Ascending aorta (tissue), 2 donors: ENCODE results near the gene ANKRD53. TPM values are rescaled to one million over a fixed set of nuclear protein-coding genes. Genes with fewer than 3 reads are reported as not detected.
"Not testable (repeated sequence)": the region's sequence is repeated elsewhere in the genome, so short reads cannot be mapped to it uniquely, and the experiment has no call there.

ENCODE experiments used
- DNase-seq, 2 donors: peaks; one replicate each; pipeline ENCODE4 v3.0.0-alpha.2; 2019; ENCODE audit warnings: low spot score in 2 of 2
- H3K27ac ChIP-seq, 2 donors: fragments of 200-600 bp; sonication (generic); one replicate each; pipeline ENCODE4 v1.5.1; 2016 to 2017; ENCODE audit warnings: mild to moderate bottlenecking in 1 of 2
- H3K27me3 ChIP-seq: fragments of 200-600 bp; sonication (generic); one replicate; pipeline ENCODE4 v1.5.1; 2017
- H3K36me3 ChIP-seq, 2 donors: fragments of 200-600 bp; sonication (generic); one replicate each; pipeline ENCODE4 v1.5.1; 2016
- H3K4me1 ChIP-seq, 2 donors: fragments of 200-600 bp; sonication (generic); one replicate each; pipeline ENCODE4 v1.5.1; 2016 to 2017; ENCODE audit warnings: mild to moderate bottlenecking in 1 of 2
- H3K4me3 ChIP-seq, 2 donors: fragments of 200-600 bp; sonication (generic); one replicate each; pipeline ENCODE4 v1.5.1; 2016 to 2017; ENCODE audit warnings: mild to moderate bottlenecking in 1 of 2
- H3K9me3 ChIP-seq, 2 donors: fragments of 200-600 bp; sonication (generic); one replicate each; pipeline ENCODE4 v1.5.1; 2016
- CTCF ChIP-seq, 3 experiments: fragments of 200-600 bp in 2 of 3; fragments of 450-650 bp in 1 of 3; sonication (generic) in 2 of 3; IDR thresholded peaks; one replicate each; pipeline ENCODE4 v1.5.1; 2016 to 2019; ENCODE audit warnings: antibody characterized with exemption in 3 of 3, mild to moderate bottlenecking in 1 of 3, moderate library complexity in 1 of 3
- intact Hi-C: fragments of 100-400 bp; cut with DNase I; formaldehyde crosslinking; loops from one replicate; pipeline ENCODE4 v1.15.1; 2023
- total RNA-seq: library from RNA; depleted of rRNA; stranded (reverse); fragments of >200 nt; gene quantifications from one replicate; pipeline ENCODE4 v1.1.0, GENCODE V29; 2016

Gene ANKRD53
- total RNA-seq, 1 donor from 2014 or later: 1.4 TPM

GRCh38 chr2:70995426-70995729, 16.9 kb downstream of the ANKRD53 start:
- intact Hi-C loops: loop anchor here (2.0 to 10.0 kb wide), 3 partner anchors 73 to 701 kb away; partner anchors contain the start of genes MCEE, MPHOSPH10, NAGK and SNRPG
- Histone ChIP-seq H3K36me3 (peaks cover 5 to 17% of the 10 kb centered on the region in 2 donors), H3K4me1 (peaks cover 2 to 17% of the 10 kb centered on the region in 2 donors), H3K27me3 (no peaks in the 10 kb centered on the region), H3K27ac (no peak overlapping the region), H3K4me3 (peak overlapping the region; percentile 84 to 95), H3K9me3 (no peaks in the 10 kb centered on the region)
- peak in 2 of 3 experiments; percentile 6 to 32 for TF ChIP-seq CTCF (IDR thresholded peaks at IDR 0.05)
- DNase-seq: peak in 1 of 2 donors; percentile 70

- intact Hi-C loops: loop anchor here (10.0 kb wide), 1 partner anchor 704 kb away; the partner anchor contains the start of gene SNRPG
- not testable (repeated sequence) for H3K27ac ChIP-seq, H3K27me3 ChIP-seq, H3K4me3 ChIP-seq, H3K4me1 ChIP-seq, H3K9me3 ChIP-seq, H3K36me3 ChIP-seq
- DNase-seq: peak in 1 of 2 donors; percentile 30
These were observed 20.5 kb downstream of the ANKRD53 start for GRCh38 chr2:70998885-70999284.

DNA sequence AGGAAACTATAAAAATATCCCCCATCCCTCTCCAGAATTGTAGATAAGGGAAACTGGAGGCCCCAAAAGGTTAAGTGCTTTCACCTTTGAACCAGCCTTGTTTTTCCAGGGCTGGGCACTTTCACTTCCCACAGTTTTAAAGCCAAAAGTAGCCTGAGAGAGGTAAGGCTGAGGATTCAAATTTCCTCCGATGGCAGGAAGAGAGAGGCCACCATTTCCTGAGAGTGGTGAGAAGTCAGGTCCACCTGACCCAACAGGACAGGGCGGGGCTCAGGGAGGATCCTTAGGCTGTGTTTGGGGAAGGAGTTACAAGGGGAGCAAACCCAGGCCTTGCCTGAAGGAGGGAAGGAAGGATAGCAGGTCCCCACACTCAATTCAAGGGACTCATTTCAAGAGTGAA, 20.9 kb downstream of the ANKRD53 start:
- TF ChIP-seq CTCF (IDR thresholded peaks at IDR 0.05): no peak
- H3K27ac ChIP-seq: no peak overlapping the region
- peaks cover 0 to 3% of the 10 kb centered on the region in 2 donors for H3K4me1 ChIP-seq
- no peaks in the 10 kb centered on the region for H3K9me3 ChIP-seq
- H3K36me3 ChIP-seq: no peaks in the 10 kb centered on the region
- no peaks in the 10 kb centered on the region for H3K27me3 ChIP-seq
- intact Hi-C loops: loop anchor here (10.0 kb wide), 1 partner anchor 705 kb away; the partner anchor contains the start of gene SNRPG
- H3K4me3 ChIP-seq: no peak overlapping the region
- DNase-seq: peak in 1 of 2 donors; percentile 48

- not testable (repeated sequence) for H3K4me1 ChIP-seq, H3K27me3 ChIP-seq, H3K4me3 ChIP-seq, H3K36me3 ChIP-seq, H3K27ac ChIP-seq, H3K9me3 ChIP-seq
- DNase-seq: peak in 1 of 2 donors; percentile 41
- intact Hi-C loops: loop anchor here (5.0 to 10.0 kb wide), 2 partner anchors 128 to 705 kb away; partner anchors contain the start of gene SNRPG
These were observed 21.5 kb downstream of the ANKRD53 start for GRCh38 chr2:70999931-71000330.

DNA sequence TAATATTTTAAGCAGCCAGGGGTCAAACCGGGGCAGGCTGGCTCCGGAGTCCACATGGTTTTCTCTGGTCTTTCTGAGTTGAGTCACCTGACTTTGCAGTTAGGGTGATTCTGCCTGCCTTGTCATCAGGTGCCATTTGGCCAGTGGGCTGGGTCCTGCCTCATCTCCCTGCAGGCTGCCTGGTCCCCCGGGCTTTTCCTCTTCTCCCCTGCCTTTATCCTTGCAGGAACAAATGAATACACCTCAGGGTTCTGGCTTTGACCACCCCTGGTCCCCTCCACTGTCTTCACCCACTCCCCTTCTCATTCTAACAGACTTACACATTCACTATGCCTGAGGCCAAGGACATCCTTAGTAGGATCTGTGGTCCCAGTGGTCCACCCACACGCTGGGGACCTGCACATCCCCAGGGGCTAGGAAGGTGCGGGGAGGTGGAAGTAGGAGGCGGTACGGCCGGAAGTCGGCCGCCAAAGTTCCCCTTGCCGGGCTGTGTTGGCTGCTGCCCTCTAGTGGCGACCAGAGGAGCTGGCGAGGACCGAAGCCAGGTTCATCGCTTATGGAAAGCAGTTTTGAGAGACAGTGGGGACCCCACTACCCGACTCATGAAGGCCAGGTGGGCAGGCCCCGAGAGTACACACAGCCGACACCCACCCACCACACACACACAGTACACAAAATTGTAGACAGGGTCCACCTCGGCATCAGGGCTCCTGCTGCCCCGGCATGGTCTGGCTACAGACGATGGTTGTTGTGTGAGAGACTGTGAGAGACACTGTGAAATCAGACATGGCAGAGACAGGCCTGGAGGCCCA, 22.6 kb downstream of the ANKRD53 start:
- H3K4me1 ChIP-seq: no peaks in the 10 kb centered on the region
- peak overlapping the region in 1 of 2 donors; percentile 43 for H3K4me3 ChIP-seq
- no peaks in the 10 kb centered on the region for H3K36me3 ChIP-seq
- H3K27ac ChIP-seq: no peak overlapping the region
- H3K27me3 ChIP-seq: no peaks in the 10 kb centered on the region
- DNase-seq: peak in 1 of 2 donors; percentile 86
- intact Hi-C loops: loop anchor here (1.0 to 5.0 kb wide), 2 partner anchors 36 to 129 kb away; no protein-coding TSS in a partner anchor
- no peaks in the 10 kb centered on the region for H3K9me3 ChIP-seq
- peak; percentile 77 to 97 (median 95) for TF ChIP-seq CTCF (IDR thresholded peaks at IDR 0.05)

DNA sequence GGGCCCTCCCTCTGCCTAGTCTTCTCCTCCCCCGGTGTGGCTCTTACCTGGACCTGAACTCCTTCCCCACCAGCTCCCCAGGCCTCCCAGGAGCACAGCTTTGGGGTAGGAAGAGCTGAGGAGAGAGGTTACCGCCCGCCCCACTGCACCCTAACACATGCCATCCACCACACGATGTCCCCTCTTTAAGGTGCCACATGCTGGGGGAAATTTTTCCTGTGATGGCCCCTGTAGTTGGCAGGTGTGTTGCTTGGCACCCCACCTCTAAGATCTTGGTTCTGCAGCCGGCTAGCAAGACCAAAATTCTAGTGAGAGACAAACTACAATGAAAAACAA, 23.1 kb downstream of the ANKRD53 start:
- Histone ChIP-seq H3K4me3 (no peak overlapping the region), H3K4me1 (no peaks in the 10 kb centered on the region), H3K9me3 (no peaks in the 10 kb centered on the region), H3K27me3 (no peaks in the 10 kb centered on the region), H3K27ac (no peak overlapping the region), H3K36me3 (no peaks in the 10 kb centered on the region)
- TF ChIP-seq CTCF (IDR thresholded peaks at IDR 0.05): no peak
- no peak for DNase-seq
- intact Hi-C loops: loop anchor here (1.0 to 5.0 kb wide), 2 partner anchors 36 to 129 kb away; no protein-coding TSS in a partner anchor
